Skeletal muscle cell (primary cell): Measurements from ENCODE around the gene PPIP5K1.
"Not testable (repeated sequence)": the region's sequence is repeated elsewhere in the genome, so short reads cannot be mapped to it uniquely, and the experiment has no call there.

Source experiments
- DNase-seq: peaks from one replicate; pipeline ENCODE4 v3.0.0-alpha.2; 2010; ENCODE audit warnings: low read depth
- H3K4me3 ChIP-seq: 2 replicates; pipeline ENCODE4 v1.5.1; 2011; ENCODE audit warnings: low read depth, mild to moderate bottlenecking, control low read depth, low read length, moderate library complexity

PPIP5K1 gene

DNA sequence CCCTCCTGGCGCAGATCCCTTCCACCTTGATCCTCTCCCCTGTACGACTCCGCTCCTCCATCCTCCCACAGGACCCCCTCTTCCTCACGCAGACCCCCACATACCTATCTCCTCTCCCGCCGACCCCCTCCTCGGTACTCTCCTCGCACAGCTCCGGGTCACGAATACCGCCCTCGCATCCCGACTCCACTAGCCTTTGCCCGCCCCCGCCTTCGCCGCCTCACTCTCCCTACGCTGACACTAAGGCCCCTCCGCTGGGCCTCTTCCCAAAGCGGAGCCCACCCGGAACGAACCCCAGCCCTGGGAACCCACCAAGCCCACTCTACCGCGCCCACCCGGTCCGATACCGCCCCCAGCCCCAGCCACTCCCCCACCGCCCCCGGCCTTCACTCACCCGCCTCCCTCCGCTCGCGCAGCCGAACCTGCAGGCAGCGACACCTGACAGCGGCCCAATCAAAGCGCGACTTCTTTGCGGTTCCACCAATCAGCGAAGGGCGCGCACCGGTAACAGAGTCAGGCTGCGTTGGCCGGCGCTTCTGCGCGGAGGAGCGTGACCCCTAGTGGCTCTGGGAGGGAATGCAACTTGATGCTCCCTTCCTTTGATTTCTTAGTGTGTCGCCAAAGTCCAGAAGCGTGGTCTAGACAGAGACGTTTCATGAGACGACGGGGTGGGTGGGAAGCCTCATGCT lies at the start of gene PPIP5K1:
Gene PPIP5K1 (minus strand): TSS at position 431 of the 689 bp plus-strand sequence. CDS start 5,704 bp downstream, outside the sequence.
- not testable (repeated sequence) for H3K4me3 ChIP-seq, DNase-seq

DNA sequence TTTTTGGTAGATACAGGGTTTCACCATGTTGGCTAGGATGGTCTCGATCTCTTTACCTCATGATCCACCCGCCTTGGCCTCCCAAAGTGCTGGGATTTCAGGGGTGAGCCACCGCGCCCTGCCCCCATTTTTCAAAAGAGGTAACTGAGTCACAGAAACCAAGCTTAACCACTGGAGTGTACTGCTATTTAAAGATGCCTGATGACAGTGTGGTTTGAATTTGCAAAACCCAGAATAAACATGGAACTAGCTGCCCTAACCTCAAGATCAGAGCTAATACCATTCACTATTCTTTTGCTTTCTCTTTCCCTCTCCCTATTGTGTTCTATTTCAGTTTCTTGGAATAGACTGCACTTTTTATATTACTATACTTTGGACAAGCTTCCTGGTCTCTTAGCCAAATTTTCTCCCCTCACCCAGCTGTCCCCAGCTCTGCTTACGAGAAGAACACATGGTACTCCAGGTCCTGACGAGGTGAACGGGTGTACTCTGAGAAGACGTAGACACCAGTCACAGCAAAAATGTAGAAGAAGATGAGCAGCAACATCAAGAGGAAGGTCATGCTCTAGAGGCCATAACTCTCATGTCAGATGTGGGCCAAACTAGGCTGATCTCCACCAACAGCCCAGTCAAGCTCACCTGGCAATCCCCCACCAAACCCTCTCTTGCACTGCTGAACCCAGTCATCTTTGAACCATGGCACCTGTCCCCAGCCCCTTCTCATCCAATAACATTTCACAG lies 48.6 kb upstream of the PPIP5K1 start:
- not testable (repeated sequence) for DNase-seq, H3K4me3 ChIP-seq

DNA sequence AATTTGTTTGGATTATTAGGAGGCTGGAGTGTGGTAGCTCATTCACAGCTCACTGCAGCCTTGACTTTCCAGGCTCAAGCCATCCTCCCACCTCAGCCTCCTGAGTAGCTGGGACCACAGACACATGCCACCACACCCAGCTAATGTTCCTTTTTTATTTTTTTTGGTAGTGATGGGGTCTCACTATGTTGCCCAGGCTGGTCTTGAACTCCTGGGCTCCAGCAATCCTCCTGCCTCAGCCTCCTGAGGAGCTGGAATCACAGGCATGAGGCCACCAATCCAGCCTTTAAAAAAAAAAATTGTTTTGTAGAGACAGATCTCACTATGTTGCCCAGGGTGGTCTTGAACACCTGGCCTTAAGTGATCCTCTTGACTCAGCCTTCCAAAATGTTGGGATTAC lies 36.9 kb upstream of the PPIP5K1 start:
- not testable (repeated sequence) for H3K4me3 ChIP-seq, DNase-seq

DNA sequence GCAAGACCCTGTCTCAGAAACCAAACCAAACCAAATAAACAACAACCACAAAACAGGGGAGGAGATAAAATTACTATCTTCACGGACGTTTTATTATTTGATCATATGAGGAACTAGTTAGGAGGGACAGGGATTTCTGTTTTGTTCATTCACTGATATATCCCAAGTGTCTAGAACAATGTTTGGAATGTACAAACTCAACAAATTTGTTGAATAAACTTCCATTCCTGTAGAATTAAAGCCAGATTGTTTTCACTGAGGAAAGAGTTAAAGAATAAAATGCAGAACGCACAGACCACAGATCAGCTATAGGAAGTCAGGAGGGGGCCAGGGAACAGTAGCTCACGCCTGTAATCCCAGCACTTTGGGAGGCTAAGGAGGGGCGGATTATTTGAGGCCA lies 35.1 kb upstream of the PPIP5K1 start:
- no peak for DNase-seq
- H3K4me3 ChIP-seq, result no peak overlapping the region

DNA sequence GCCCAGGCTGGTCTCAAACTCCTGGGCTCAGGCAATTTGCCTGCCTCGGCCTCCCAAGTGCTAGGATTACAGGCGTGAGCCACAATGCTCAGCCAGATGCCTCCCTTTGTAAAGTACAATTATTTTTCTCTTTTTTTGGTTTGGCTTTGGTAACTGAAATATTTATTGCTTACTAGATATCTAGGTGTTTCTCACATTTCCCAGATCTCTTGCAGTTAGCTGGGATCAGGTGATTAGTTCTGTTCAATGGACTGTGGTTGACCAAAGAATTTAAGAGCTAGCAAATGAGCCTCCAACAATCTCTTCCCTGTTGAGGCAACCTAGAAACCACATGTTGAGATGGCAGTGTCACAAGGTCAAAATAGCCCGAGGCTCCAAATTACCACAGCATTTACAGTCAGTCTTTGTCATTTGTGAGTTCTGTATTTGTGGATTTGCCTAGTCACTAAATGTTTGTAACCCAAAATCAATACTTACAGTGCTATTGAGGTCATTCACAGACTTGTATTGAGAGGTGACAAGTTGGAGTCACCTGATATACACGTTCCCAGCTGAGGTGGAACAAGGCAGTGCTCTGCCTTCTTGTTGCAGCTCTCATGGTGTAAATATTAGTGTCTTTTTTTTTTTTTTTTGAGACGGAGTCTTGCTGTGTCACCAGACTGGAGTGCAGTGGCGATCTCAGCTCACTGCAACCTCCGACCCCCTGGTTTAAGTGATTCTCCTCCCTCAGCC lies 32.2 kb upstream of the PPIP5K1 start:
- DNase-seq, H3K4me3 ChIP-seq: not testable (repeated sequence)

DNA sequence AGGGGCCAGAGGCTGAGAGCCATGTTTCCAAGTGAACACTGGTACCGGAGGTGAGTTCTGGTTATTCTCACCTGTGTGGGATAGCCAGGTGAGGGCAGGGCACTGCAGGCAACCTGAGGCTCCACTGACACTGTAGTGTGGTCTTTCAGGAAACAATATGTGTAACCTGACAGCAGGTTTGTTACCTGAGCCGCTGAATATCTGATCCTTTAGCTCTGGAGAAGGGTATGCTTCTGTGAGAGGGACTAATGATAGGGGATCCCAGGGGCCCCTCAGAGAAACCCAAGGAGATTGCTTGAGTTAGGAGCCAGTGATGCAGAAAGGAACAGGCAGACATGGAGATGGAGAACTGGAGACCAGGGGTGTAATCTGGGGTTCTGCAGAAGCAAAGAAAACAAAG lies 28.7 kb upstream of the PPIP5K1 start, which contains the start of gene STRC:
Gene STRC (minus strand): TSS at position 101 of the 400 bp plus-strand sequence. CDS start 78 bp downstream, at position 23.
- not testable (repeated sequence) for H3K4me3 ChIP-seq, DNase-seq

DNA sequence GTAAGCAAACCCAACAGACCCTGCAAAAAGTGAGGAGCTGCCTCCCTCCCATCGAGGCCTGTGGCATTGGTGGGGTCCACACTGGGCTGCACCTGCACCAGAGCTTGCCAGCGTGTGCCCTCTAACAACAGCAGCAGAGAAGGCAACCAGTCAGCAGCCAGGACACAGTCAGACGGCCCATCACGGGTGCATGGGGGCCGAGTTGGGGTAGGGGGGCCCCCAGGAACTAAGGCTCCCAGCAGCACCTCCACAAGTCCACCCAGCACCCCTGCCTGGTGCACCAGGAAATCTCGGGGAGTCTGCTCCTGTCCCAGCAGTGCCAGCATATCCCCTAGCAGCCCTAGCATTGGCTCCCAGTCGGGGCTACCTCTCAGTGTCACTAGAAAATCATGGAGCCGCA lies 27.7 kb upstream of the PPIP5K1 start:
- DNase-seq, result not testable (repeated sequence)

DNA sequence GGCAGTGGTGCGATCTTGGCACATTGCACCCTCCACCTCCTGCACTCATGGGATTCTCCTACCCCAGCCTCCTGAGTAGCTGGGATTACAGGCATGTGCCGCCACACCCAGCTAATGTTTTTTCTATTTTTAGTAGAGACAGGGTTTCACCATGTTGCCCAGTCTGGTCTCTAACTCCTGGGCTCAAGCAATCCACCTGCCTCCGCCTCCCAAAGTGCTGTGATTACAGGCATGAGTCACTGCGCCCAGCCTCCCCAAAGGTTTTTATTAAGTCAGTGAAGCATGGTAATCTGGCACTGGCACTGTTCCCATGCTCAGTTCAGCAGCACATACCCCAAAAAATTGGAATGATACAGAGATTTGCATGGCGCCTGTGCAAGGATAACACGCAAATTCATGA lies 12.2 kb upstream of the PPIP5K1 start:
- not testable (repeated sequence) for H3K4me3 ChIP-seq, DNase-seq

More for the DNA sequence above, 27.7 kb upstream of the PPIP5K1 start:
- H3K4me3 ChIP-seq, result not testable (repeated sequence)

DNA sequence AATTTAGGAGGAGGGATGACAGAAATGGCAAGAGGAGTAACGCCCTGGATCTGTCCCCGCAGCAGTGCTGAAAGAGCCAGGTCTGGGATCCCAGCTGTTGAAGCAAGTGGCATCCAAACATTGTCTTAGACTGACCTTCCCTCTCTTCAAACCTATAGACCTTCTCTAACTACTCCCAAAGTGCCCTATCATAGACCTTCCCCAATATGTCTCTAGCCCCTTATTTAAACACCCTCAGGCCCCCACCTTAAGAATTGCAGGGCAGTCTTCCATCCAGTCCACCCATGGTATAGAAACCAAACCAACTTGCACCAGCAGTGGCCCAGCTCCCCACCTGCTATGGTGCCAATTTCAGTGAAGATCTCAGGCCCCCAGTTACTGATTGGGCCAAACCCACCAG lies 10.2 kb upstream of the PPIP5K1 start:
- H3K4me3 ChIP-seq, DNase-seq: not testable (repeated sequence)

DNA sequence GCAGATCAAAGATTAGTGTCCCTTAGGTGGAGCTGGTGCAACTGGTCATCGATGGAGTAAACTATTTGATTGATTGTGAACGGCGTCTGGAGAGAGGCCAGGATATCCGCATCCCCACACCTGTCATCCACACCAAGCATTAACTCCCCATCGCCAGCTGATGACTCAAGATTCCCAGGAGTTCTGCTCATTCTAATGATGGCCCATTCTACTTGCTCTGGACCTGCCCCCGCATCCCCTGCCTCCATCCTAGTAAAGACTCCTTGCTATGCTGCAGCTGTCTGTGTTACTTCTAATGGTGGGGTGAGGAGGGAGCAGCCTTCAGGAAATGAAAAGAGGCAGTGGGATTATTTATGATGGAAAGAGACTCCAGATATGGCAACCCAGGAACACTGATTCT lies 9.1 kb upstream of the PPIP5K1 start:
- DNase-seq, H3K4me3 ChIP-seq: not testable (repeated sequence)

DNA sequence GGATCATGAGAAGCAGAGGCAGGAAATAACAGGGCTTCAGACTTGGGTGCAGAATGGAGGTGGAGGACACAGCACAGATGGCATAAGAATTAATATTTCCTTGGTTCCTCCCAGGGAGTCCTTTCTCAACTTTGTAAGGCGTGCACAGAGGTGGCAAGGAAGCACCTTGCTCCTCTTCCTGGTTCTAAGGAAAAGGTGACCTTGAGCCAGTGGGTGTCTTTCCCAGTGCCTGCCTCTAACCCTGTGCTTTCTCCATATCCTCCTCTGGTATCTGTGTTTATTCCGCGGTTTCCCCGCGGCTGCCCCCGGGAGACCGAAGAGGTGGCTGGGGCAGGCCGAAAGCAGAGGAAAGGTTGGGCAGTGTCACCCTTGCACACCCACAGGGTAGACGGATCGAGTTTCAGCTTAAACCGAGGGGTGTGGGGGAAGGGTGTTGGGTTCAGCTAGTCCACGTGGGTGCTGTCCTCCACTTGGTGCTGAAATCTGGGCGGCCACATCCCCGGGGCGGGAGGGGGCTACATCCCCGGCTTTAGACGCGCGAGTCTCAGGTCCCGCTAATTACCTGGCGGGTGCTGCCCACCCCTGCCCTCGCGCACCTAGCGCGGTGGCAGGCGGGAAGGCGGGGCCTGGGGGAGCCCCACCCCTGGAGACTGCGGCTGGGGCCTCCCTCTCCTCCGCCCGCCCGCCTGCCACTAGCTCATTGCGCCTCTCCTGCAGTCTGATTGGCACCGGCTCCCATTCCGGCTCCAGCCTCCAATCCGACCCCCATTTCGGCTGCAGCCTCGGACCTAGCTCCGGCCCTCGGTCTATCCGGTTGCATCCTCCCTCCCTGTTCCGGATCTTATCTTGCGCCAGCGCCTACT lies 3.6 kb upstream of the PPIP5K1 start, which contains the start of gene CKMT1B:
Gene CKMT1B (plus strand): TSS at position 700 of the 863 bp plus-strand sequence. CDS start 192 bp downstream, outside the sequence.
- not testable (repeated sequence) for DNase-seq, H3K4me3 ChIP-seq

DNA sequence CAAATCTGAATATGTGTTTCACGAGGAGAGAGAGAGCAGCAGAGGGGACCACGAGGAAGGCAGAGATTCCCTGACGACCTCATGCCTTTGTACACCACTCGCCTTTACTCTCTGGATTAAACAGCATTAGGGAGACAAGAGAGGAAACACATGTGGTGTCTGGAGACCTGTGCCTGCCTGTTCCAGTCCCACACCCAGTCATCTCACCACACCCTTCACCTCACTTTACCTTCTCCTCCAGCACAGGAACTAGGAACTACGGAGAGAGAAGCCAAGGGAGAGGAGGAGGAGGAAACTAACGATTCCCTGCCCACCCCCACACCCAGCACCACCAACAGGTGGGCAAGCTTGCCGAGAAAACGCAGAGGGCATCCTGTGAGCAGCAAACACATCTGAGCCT lies 2.8 kb upstream of the PPIP5K1 start:
- not testable (repeated sequence) for DNase-seq, H3K4me3 ChIP-seq

DNA sequence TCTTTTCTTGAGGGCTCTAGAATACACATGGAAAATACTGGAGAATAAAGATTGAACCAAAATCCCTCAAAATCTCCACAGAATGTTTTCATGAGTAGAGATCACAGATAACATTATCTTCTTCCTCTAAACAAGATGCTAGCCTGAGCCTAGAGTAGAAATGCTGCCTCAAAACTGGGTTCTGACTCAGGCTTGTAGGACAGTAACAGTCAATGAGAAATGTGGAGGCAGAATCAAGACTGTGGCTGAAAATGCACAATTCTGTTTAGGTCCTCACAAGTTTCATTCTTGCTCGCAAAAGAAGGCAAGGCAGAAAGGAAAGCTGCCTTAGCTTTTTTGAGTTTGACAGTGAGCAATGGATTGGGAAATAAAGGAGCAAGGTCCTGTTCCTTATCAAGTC lies 15.4 kb downstream of the PPIP5K1 start:
- not testable (repeated sequence) for DNase-seq, H3K4me3 ChIP-seq

DNA sequence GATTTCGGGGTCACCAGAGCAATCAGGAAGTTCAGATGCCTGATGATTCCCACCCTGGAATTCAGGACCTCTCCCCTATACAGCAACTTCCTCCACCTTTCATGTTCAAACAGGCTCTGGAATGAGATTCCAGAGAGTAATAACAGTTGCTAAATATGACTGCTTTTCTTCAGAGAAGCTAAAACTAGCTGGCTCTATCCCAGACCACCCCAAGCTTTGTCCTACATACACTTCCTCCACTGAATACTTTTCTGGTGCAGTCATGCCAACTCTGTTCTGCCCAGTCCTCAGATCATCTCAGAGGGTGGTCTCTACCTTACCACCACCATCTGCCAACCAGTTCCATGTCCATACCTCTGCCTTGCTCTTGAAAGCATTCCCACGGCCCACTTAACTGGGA lies 23.4 kb downstream of the PPIP5K1 start:
- H3K4me3 ChIP-seq, DNase-seq: not testable (repeated sequence)

DNA sequence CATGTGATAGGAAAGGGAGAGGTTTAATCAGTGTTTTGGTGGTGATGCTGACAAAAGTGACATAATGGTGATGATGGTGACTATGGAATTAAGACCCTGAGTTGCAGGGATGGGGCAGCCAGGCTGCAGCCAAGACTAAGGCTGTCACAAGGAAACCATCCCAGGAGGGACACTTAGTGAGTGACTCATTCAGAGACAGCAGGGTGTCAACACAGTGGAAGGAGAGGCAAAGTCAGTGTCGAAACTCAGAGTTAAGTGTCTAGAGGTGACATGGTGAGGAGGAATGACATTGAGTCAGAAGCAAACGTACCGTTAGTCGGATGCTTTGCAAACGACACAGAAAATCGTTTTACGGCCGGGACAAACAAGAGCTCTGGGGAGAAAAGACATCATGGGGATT lies 26.2 kb downstream of the PPIP5K1 start:
- DNase-seq, H3K4me3 ChIP-seq: not testable (repeated sequence)

DNA sequence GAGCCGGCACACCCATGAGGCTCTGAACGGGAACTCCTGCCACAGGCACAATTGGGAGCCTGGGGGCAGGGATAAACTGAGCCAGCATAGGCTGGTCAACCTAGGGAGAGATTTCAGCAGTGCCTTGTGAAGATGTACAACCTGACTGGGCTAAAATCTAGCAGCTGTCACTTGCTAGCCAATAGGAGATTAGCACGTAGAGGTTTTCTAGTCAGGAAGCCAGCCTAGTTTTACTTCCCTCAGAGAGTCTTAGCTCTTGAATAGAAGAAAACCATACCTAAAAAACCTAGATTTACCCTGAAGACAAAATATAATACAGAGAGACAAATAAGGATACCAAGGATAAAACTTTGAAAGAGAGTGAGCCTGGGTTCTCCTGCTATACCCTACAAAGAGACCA lies 27.3 kb downstream of the PPIP5K1 start:
- H3K4me3 ChIP-seq, DNase-seq: not testable (repeated sequence)

DNA sequence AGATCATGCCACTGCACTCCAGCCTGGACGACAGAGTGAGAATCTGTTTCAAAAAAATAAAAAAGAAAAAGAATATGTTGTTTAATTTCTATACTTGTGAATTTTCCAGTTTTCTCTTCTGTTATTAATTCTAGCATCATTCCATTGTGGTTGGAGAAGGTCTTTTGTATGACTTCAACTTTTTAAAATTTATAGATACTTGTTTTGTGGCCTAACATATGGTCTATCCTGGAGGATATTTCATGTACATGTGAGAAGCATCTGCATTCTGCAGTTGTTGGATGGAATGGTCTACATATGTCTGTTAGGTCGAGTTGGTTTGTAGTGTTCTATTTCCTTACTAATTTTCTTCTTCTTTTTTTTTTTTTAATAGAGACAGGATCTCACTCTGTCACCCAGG lies 37.0 kb downstream of the PPIP5K1 start:
- no peak for DNase-seq

DNA sequence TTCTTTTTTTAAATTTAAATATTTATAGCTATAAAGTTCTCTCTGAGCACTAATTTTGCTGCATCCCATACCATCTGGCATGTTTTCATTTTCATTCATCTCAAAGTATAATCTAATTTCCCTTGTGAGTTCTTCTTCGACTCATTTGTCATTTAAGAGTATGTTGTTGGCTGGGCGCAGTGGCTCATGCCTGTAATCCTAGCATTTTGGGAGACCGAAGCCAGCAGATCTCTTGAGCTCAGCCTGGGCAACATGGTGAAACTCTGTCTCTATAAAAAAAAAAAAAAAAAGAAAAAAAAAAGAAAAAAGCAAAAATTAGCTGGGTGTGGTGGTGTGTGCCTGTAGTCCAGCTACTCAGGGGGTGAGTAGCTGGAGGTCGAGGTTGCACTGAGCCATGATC lies 37.8 kb downstream of the PPIP5K1 start:
- no peak for DNase-seq

More for the DNA sequence above, 37.0 kb downstream of the PPIP5K1 start:
- no peak overlapping the region for H3K4me3 ChIP-seq

More for the DNA sequence above, 37.8 kb downstream of the PPIP5K1 start:
- H3K4me3 ChIP-seq, result no peak overlapping the region
